B cell (primary cell): ENCODE data around the gene PIK3R1.

Experiments used
- EZH2 ChIP-seq: IDR thresholded peaks from 2 replicates; pipeline ENCODE4 v1.6.1; 2012; ENCODE audit warnings: borderline replicate concordance, low read depth, mild to moderate bottlenecking, moderate library complexity, low read length; ENCODE audit not compliant: insufficient read depth, poor library complexity, severe bottlenecking
- TF ChIP-seq, protein P1 (sequence below): fragments of 200-600 bp; IDR thresholded peaks from one replicate; pipeline ENCODE4 v1.8.0; 2022; ENCODE audit warnings: antibody characterized with exemption, mild to moderate bottlenecking

DNA sequence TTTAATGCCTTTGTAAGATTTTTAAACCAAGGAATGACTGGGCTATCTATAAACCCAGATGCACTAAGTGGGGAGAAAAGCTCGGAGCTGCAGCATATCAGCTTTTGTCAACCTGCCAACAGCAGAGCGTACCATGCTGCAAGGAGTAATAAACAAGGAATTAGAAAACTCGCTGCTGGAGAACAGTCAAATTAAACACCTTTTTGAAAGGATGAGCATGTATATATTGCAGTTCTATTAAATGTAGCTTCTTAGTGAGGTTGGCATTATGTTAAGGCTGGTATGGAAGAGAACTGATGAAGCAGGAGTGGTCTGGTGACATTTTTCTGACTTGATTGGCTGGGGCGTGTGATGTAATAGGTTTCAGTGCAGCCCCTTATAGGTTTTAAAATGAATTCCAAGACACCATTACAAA, 74.7 kb downstream of the PIK3R1 start:
- TF ChIP-seq, protein P1, sequence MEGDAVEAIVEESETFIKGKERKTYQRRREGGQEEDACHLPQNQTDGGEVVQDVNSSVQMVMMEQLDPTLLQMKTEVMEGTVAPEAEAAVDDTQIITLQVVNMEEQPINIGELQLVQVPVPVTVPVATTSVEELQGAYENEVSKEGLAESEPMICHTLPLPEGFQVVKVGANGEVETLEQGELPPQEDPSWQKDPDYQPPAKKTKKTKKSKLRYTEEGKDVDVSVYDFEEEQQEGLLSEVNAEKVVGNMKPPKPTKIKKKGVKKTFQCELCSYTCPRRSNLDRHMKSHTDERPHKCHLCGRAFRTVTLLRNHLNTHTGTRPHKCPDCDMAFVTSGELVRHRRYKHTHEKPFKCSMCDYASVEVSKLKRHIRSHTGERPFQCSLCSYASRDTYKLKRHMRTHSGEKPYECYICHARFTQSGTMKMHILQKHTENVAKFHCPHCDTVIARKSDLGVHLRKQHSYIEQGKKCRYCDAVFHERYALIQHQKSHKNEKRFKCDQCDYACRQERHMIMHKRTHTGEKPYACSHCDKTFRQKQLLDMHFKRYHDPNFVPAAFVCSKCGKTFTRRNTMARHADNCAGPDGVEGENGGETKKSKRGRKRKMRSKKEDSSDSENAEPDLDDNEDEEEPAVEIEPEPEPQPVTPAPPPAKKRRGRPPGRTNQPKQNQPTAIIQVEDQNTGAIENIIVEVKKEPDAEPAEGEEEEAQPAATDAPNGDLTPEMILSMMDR: no peak
- no peak for TF ChIP-seq EZH2
